ENCODE results near the gene TBC1D3B. TPM values are rescaled to one million over a fixed set of nuclear protein-coding genes. Genes with fewer than 3 reads are reported as not detected.
"Not testable (repeated sequence)": the region's sequence is repeated elsewhere in the genome, so short reads cannot be mapped to it uniquely, and the experiment has no call there.

The TBC1D3B gene
- total RNA-seq, 2 experiments from 2014 or later: 6.8 to 9.5 TPM

GRCh38 chr17:36181446-36182175 is 5.2 kb upstream of the TBC1D3B start:
- DNase-seq; H3K9me3 Mint-ChIP-seq; H3K27ac Mint-ChIP-seq; CTCF ChIA-PET; H3K4me3 Mint-ChIP-seq; H3K36me3 Mint-ChIP-seq (ENCODE audit: low read depth); POLR2A ChIA-PET; H3K4me1 Mint-ChIP-seq: not testable (repeated sequence)
- H3K27me3 Mint-ChIP-seq: peaks cover 48% of the 10 kb centered on the region

DNA sequence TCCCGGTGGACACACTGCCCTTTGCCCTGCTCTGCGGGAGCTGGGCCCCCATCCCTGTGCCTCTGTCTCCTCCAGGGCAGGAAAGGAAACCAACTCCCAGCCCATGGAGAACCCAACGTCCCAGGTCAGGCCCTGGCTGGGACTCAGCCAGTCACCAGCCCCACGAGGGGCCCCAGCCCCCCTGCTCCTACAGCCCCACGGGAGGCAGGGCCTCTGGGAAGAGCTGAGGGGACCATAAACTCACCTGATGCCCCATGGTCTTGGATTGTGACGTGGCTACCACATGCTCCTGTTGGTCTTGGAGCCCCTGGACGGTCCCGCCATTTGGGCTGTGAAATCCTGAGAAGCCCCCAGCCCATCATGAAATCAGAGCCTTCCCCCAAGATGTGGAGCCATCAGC is 7.6 kb downstream of the TBC1D3B start:
- H3K4me3 Mint-ChIP-seq; CTCF ChIA-PET; H3K4me1 Mint-ChIP-seq; H3K27ac Mint-ChIP-seq; H3K9me3 Mint-ChIP-seq; POLR2A ChIA-PET; H3K36me3 Mint-ChIP-seq (ENCODE audit: low read depth); H3K27me3 Mint-ChIP-seq; DNase-seq: not testable (repeated sequence)

GRCh38 chr17:36153895-36154610 is 22.4 kb downstream of the TBC1D3B start:
- peaks cover 3% of the 10 kb centered on the region for H3K4me1 Mint-ChIP-seq
- H3K4me3 Mint-ChIP-seq: no peak overlapping the region
- DNase-seq: no peak
- POLR2A ChIA-PET: no interaction called here
- H3K27ac Mint-ChIP-seq: no peak overlapping the region
- no peaks in the 10 kb centered on the region for H3K36me3 Mint-ChIP-seq (ENCODE audit: low read depth)
- CTCF ChIA-PET: no interaction called here
- peaks cover 47% of the 10 kb centered on the region for H3K27me3 Mint-ChIP-seq
- no peaks in the 10 kb centered on the region for H3K9me3 Mint-ChIP-seq

GRCh38 chr17:36152639-36153120 is 23.8 kb downstream of the TBC1D3B start:
- Mint-ChIP-seq H3K9me3 (no peaks in the 10 kb centered on the region), H3K27ac (no peak overlapping the region), H3K4me3 (no peak overlapping the region), H3K36me3 (ENCODE audit: low read depth) (no peaks in the 10 kb centered on the region), H3K27me3 (peaks cover 51% of the 10 kb centered on the region), H3K4me1 (peaks cover 10% of the 10 kb centered on the region)
- ChIA-PET CTCF (no interaction called here), POLR2A (no interaction called here)
- no peak for DNase-seq

GRCh38 chr17:36151891-36152638 is 24.4 kb downstream of the TBC1D3B start:
- Mint-ChIP-seq H3K27ac (no peak overlapping the region), H3K27me3 (peaks cover 50% of the 10 kb centered on the region), H3K4me1 (peaks cover 10% of the 10 kb centered on the region), H3K36me3 (ENCODE audit: low read depth) (no peaks in the 10 kb centered on the region), H3K4me3 (no peak overlapping the region), H3K9me3 (no peaks in the 10 kb centered on the region)
- CTCF ChIA-PET: interaction anchor here (7.8 kb wide), 1 partner anchor 179 kb away, joined by 177 read pairs; no protein-coding TSS in a partner anchor
- POLR2A ChIA-PET: no interaction called here
- no peak for DNase-seq

GRCh38 chr17:36149296-36149820 is 27.1 kb downstream of the TBC1D3B start:
- no peaks in the 10 kb centered on the region for H3K36me3 Mint-ChIP-seq (ENCODE audit: low read depth)
- H3K4me1 Mint-ChIP-seq: peaks cover 26% of the 10 kb centered on the region
- no peaks in the 10 kb centered on the region for H3K9me3 Mint-ChIP-seq
- DNase-seq: no peak
- ChIA-PET POLR2A (no interaction called here), CTCF (interaction anchor here (0.8 to 7.8 kb wide), 13 partner anchors 13 to 548 kb away, joined by 3 to 177 read pairs (median 5); partner anchors contain the start of gene CCL16)
- H3K27ac Mint-ChIP-seq: no peak overlapping the region
- no peak overlapping the region for H3K4me3 Mint-ChIP-seq
- H3K27me3 Mint-ChIP-seq: peaks cover 44% of the 10 kb centered on the region

DNA sequence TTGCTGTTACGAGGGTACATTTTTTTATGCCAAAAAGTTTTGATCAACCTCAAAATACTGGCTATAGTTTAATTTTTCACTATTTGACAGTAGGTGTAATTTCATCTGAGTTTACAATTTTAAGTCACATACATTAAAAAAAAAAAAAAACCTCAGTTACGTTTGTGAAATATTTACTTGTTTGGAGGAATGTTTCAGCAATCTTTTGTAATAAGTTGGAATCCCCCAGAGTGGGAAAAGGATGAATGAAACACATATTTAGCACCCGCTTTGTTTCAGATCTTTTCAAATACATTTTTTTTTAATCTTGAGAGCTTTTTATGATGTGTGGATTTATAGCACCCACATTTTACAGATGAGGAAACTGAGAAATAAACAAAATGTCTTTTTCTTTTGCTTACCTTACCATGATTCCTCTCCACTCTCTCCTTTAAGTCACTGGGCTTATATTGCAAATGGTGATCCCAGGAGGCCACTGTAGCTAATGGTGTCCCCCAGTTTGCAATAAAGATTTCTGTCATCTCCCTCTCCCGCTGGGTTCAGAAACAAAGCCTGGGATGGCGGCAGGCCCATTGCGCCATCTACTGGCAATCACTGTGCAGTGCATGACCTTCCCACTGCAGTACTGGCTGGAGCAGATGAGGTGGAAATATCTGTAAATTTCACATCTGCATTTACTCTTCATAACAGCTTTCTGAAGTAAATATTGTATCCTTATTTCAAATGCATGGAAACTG is 27.7 kb downstream of the TBC1D3B start:
- Mint-ChIP-seq H3K4me1 (peaks cover 23% of the 10 kb centered on the region), H3K36me3 (ENCODE audit: low read depth) (no peaks in the 10 kb centered on the region), H3K9me3 (no peaks in the 10 kb centered on the region), H3K27ac (no peak overlapping the region), H3K4me3 (no peak overlapping the region), H3K27me3 (peaks cover 40% of the 10 kb centered on the region)
- ChIA-PET POLR2A (no interaction called here), CTCF (interaction anchor here (0.7 to 7.8 kb wide), 17 partner anchors 13 to 385 kb away, joined by 3 to 177 read pairs (median 4); partner anchors contain the start of genes CCL16 and TAF15)
- peak; percentile 81 for DNase-seq

GRCh38 chr17:36147601-36148000 is 28.8 kb downstream of the TBC1D3B start:
- no peak overlapping the region for H3K4me3 Mint-ChIP-seq
- DNase-seq: no peak
- peaks cover 34% of the 10 kb centered on the region for H3K27me3 Mint-ChIP-seq
- H3K9me3 Mint-ChIP-seq: no peaks in the 10 kb centered on the region
- no peak overlapping the region for H3K27ac Mint-ChIP-seq
- ChIA-PET POLR2A (no interaction called here), CTCF (interaction anchor here (0.9 to 7.8 kb wide), 3 partner anchors 28 to 175 kb away, joined by 3 to 177 read pairs (median 3); no protein-coding TSS in a partner anchor)
- peaks cover 23% of the 10 kb centered on the region for H3K4me1 Mint-ChIP-seq
- H3K36me3 Mint-ChIP-seq (ENCODE audit: low read depth): no peaks in the 10 kb centered on the region

- H3K36me3 Mint-ChIP-seq (ENCODE audit: low read depth): no peaks in the 10 kb centered on the region
- H3K4me1 Mint-ChIP-seq: peaks cover 27% of the 10 kb centered on the region
- H3K4me3 Mint-ChIP-seq: no peak overlapping the region
- no peak for DNase-seq
- no peak overlapping the region for H3K27ac Mint-ChIP-seq
- H3K27me3 Mint-ChIP-seq: peaks cover 23% of the 10 kb centered on the region
- ChIA-PET CTCF (interaction anchor here (7.8 kb wide), 1 partner anchor 172 kb away, joined by 177 read pairs; no protein-coding TSS in a partner anchor), POLR2A (no interaction called here)
- H3K9me3 Mint-ChIP-seq: no peaks in the 10 kb centered on the region
Observed at GRCh38 chr17:36144981-36145729, 31.3 kb downstream of the TBC1D3B start.

- no peaks in the 10 kb centered on the region for H3K9me3 Mint-ChIP-seq
- H3K36me3 Mint-ChIP-seq (ENCODE audit: low read depth): no peaks in the 10 kb centered on the region
- peaks cover 16% of the 10 kb centered on the region for H3K27me3 Mint-ChIP-seq
- no peak overlapping the region for H3K4me3 Mint-ChIP-seq
- CTCF ChIA-PET: interaction anchor here (0.9 to 1.3 kb wide), 2 partner anchors 11 to 168 kb away, joined by 3 to 8 read pairs; no protein-coding TSS in a partner anchor
- POLR2A ChIA-PET: interaction anchor here (1.1 kb wide), 1 partner anchor 17 kb away, joined by 3 read pairs; no protein-coding TSS in a partner anchor
- no peak for DNase-seq
- peaks cover 27% of the 10 kb centered on the region for H3K4me1 Mint-ChIP-seq
- H3K27ac Mint-ChIP-seq: no peak overlapping the region
Observed at GRCh38 chr17:36144014-36144413, 32.4 kb downstream of the TBC1D3B start.

GRCh38 chr17:36142806-36143205 is 33.6 kb downstream of the TBC1D3B start:
- Mint-ChIP-seq H3K36me3 (ENCODE audit: low read depth) (no peaks in the 10 kb centered on the region), H3K4me1 (peaks cover 22% of the 10 kb centered on the region), H3K27ac (no peak overlapping the region), H3K9me3 (no peaks in the 10 kb centered on the region), H3K27me3 (peaks cover 13% of the 10 kb centered on the region), H3K4me3 (no peak overlapping the region)
- ChIA-PET CTCF (interaction anchor here (0.9 to 1.3 kb wide), 3 partner anchors 10 to 174 kb away, joined by 3 to 8 read pairs (median 4); no protein-coding TSS in a partner anchor), POLR2A (interaction anchor here (0.7 kb wide), 1 partner anchor 12 kb away, joined by 3 read pairs; no protein-coding TSS in a partner anchor)
- DNase-seq: no peak

Measured in activated CD4-positive, alpha-beta memory T cell treated with anti-CD3 and anti-CD28 coated beads, Interleukin-2, amount 10 ng/mL, durations not matched to agents 7 days and 5 days (primary cell).